Mucosa of rectum (tissue), 2 donors: ENCODE data around the gene NCAPG.
"Not testable (repeated sequence)": the region's sequence is repeated elsewhere in the genome, so short reads cannot be mapped to it uniquely, and the experiment has no call there.

Experiments used
- H3K27ac ChIP-seq, 2 donors: one replicate each; pipeline ENCODE4 v1.7.0; 2013; ENCODE audit warnings: inconsistent platforms in 2 of 2, low read depth in 2 of 2, low read length in 2 of 2
- H3K27me3 ChIP-seq, 2 donors: one replicate each; pipeline ENCODE4 v1.7.0; 2013; ENCODE audit warnings: low read length in 2 of 2; ENCODE audit not compliant: control insufficient read depth in 2 of 2, insufficient read depth in 2 of 2
- H3K36me3 ChIP-seq, 2 donors: one replicate each; pipeline ENCODE4 v1.7.0; 2013; ENCODE audit warnings: low read length in 2 of 2; ENCODE audit not compliant: control insufficient read depth in 2 of 2, insufficient read depth in 2 of 2
- H3K4me1 ChIP-seq, 2 donors: one replicate each; pipeline ENCODE4 v1.7.0; 2013; ENCODE audit warnings: low read length in 2 of 2, mild to moderate bottlenecking in 1 of 2; ENCODE audit not compliant: control insufficient read depth in 2 of 2, insufficient read depth in 2 of 2
- H3K4me3 ChIP-seq, 2 donors: one replicate each; pipeline ENCODE4 v1.7.0; 2013; ENCODE audit warnings: low read length in 2 of 2
- H3K9ac ChIP-seq, 2 donors: one replicate each; pipeline ENCODE4 v1.7.0; 2013; ENCODE audit warnings: low read length in 2 of 2, low read depth in 1 of 2, mild to moderate bottlenecking in 1 of 2
- H3K9me3 ChIP-seq, 2 donors: one replicate each; pipeline ENCODE4 v1.7.0; 2013; ENCODE audit warnings: low read length in 2 of 2; ENCODE audit not compliant: control insufficient read depth in 2 of 2
- donor health status: healthy.
- donor health status: Normal muscosa, but diverticular disease.

Gene NCAPG

GRCh38 chr4:17816142-17816541, 5.4 kb downstream of the NCAPG start:
- Histone ChIP-seq H3K4me1 (peaks cover 6% of the 10 kb centered on the region in 2 donors), H3K27me3 (no peaks in the 10 kb centered on the region), H3K9me3 (no peaks in the 10 kb centered on the region), H3K9ac (no peak overlapping the region), H3K27ac (no peak overlapping the region), H3K4me3 (no peak overlapping the region), H3K36me3 (no peaks in the 10 kb centered on the region)

DNA sequence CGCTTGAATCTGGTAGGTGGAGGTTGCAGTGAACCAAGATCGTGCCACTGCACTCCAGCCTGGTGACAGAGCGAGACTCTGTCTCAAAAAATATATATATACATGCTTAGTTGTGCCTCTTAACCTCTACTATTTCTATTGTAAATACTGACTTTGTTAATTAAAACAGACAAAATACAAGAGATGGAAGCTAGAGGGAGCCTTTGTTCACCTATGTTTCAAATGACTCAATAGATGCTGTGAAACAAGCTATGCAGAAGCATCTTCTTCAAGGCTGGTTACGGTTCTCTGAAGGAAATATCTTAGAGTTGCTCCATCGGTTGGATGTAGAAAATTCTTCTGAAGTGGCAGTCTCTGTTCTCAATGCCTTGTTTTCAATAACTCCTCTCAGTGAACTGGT, 6.2 kb downstream of the NCAPG start:
- Histone ChIP-seq H3K4me1 (peaks cover 0 to 2% of the 10 kb centered on the region in 2 donors), H3K36me3 (no peaks in the 10 kb centered on the region), H3K4me3 (no peak overlapping the region), H3K9ac (no peak overlapping the region), H3K27me3 (no peaks in the 10 kb centered on the region), H3K27ac (no peak overlapping the region), H3K9me3 (no peaks in the 10 kb centered on the region)

GRCh38 chr4:17823871-17824669, 13.3 kb downstream of the NCAPG start:
- H3K9me3 ChIP-seq: no peaks in the 10 kb centered on the region
- no peaks in the 10 kb centered on the region for H3K36me3 ChIP-seq
- H3K4me1 ChIP-seq: no peaks in the 10 kb centered on the region
- H3K9ac ChIP-seq: no peak overlapping the region
- no peak overlapping the region for H3K4me3 ChIP-seq
- H3K27ac ChIP-seq: no peak overlapping the region
- H3K27me3 ChIP-seq: no peaks in the 10 kb centered on the region

DNA sequence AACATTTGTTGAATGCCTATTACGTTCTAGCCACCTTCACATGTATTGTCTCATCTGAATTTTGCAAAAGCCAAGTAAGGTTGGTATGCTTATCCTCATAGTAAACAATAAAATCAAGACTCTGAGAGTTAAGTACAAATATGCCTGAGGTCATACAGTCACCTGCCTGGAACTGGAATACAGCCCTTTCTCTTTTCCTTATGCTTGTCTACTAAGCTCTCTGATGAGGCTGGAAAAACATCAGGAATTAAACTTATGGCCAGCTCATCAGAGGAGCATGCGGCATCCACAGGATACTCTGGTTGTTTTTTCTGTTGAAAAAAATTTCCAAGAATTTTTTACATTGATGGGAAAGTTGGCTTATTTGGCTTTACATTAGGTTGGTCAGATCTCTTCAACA, 35.5 kb downstream of the NCAPG start:
- no peaks in the 10 kb centered on the region for H3K27me3 ChIP-seq

DNA sequence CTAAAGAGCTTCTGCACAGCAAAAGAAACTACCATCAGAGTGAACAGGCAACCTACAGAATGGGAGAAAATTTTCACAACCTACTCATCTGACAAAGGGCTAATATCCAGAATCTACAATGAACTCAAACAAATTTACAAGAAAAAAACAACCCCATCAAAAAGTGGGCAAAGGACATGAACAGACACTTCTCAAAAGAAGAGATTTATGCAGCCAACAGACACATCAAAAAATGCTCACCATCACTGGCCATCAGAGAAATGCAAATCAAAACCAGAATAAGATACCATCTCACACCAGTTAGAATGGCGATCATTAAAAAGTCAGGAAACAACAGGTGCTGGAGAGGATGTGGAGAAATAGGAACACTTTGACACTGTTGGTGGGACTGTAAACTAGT, 39.5 kb downstream of the NCAPG start:
- H3K27me3 ChIP-seq, H3K27ac ChIP-seq, H3K4me3 ChIP-seq, H3K9ac ChIP-seq, H3K9me3 ChIP-seq, H3K4me1 ChIP-seq, H3K36me3 ChIP-seq: not testable (repeated sequence)

More for the DNA sequence above, 35.5 kb downstream of the NCAPG start:
- H3K9ac ChIP-seq: no peak overlapping the region
- H3K27ac ChIP-seq: no peak overlapping the region
- peaks cover 0 to 8% of the 10 kb centered on the region in 2 donors for H3K36me3 ChIP-seq
- H3K4me1 ChIP-seq: no peaks in the 10 kb centered on the region
- no peak overlapping the region for H3K4me3 ChIP-seq
- no peaks in the 10 kb centered on the region for H3K9me3 ChIP-seq

DNA sequence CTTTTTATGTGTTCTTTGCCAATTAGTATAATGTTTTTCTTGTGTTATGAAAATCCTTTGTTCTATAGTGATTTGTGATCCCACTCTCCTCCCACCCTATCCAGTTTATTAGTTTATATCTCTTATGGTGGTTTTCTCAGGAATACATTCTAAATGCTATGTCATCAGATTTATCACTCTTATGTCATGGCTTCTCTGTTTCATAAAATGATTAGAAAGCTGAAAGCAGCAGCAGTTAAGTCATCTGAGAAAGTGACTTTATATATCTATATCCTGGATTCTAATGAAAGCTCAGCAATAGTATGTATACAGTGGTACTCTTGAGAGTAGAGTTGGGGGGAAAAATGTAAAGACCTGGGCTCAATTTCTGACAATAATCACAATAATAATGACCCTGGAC, 41.2 kb downstream of the NCAPG start:
- no peak overlapping the region for H3K4me3 ChIP-seq

GRCh38 chr4:17854036-17854435, 43.3 kb downstream of the NCAPG start:
- Histone ChIP-seq H3K9ac (no peak overlapping the region), H3K4me1 (no peaks in the 10 kb centered on the region), H3K9me3 (no peaks in the 10 kb centered on the region), H3K27me3 (no peaks in the 10 kb centered on the region), H3K36me3 (no peaks in the 10 kb centered on the region), H3K27ac (no peak overlapping the region), H3K4me3 (no peak overlapping the region)

More for the DNA sequence above, 41.2 kb downstream of the NCAPG start:
- Histone ChIP-seq H3K9me3 (no peaks in the 10 kb centered on the region), H3K9ac (no peak overlapping the region), H3K4me1 (no peaks in the 10 kb centered on the region), H3K27ac (no peak overlapping the region), H3K36me3 (no peaks in the 10 kb centered on the region), H3K27me3 (no peaks in the 10 kb centered on the region)

DNA sequence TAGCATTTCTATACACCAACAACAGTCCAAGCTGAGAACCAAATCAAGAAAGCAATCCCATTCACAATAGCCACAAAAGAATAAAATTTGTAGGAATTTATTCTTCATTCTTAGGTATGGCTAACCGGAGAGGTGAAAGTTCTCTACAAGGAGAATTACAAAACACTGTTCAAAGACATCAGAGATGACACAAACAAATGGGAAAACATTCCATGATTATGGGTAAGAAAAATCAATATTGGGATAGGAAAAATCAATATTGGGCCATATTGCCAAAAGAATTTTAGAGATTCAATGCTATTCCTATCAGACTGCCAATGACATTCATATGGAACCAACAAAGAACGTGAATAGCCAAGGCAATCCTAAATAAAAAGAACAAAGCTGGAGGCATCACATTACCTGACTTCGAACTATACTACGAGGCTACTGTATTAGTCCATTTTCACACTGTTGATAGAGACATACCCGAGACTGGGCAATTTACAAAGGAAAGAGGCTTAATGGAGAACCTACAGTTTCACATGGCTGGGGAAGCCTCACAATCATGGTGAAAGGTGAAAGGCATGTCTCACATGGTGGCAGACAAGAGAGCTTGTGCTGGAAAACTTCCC, 49.1 kb downstream of the NCAPG start:
- Histone ChIP-seq H3K36me3 (no peaks in the 10 kb centered on the region), H3K27me3 (no peaks in the 10 kb centered on the region), H3K9ac (no peak overlapping the region), H3K4me3 (no peak overlapping the region), H3K4me1 (no peaks in the 10 kb centered on the region), H3K27ac (no peak overlapping the region), H3K9me3 (peaks cover 0 to 8% of the 10 kb centered on the region in 2 donors)

- H3K4me3 ChIP-seq, H3K4me1 ChIP-seq, H3K36me3 ChIP-seq, H3K9ac ChIP-seq, H3K9me3 ChIP-seq, H3K27ac ChIP-seq, H3K27me3 ChIP-seq: not testable (repeated sequence)
Observed at GRCh38 chr4:17861906-17862305, 51.1 kb downstream of the NCAPG start.

DNA sequence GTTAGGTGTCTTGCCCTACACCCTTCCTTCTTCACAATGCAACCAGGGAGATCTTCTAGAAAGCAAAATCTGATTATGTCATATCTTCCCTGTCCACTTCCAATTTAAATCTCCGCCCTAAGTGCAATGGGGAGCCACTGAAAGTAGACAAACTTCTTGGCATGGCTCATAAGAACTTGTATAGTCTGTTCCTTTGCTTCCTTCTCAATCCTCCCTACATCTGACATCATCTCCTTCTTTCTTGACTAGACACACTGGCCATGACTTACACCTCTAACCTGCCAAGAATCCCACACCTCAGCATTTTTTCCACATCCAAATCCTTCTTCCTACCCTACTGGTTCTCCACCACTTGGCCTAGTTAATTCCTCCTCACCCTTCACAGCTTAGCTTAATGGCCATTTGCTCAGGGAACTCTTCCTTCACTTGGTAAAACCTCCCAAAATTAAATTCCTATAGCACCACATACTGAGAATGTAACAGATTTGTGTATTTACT, 55.1 kb downstream of the NCAPG start:
- Histone ChIP-seq H3K4me3 (no peak overlapping the region), H3K4me1 (no peaks in the 10 kb centered on the region), H3K27me3 (no peaks in the 10 kb centered on the region), H3K9ac (no peak overlapping the region), H3K27ac (no peak overlapping the region), H3K9me3 (peaks cover 0 to 8% of the 10 kb centered on the region in 2 donors), H3K36me3 (no peaks in the 10 kb centered on the region)
